ENCODE data around the gene CFAP251.
A peak's percentile ranks its signal among the peaks of the same experiment; 100 is the strongest.
"Not testable (repeated sequence)": the region's sequence is repeated elsewhere in the genome, so short reads cannot be mapped to it uniquely, and the experiment has no call there.

CFAP251 gene

GRCh38 chr12:121925358-121925695 lies 6.9 kb downstream of the CFAP251 start:
- DNase-seq (ENCODE audit: low read depth): no peak
- TF ChIP-seq CTCF (IDR thresholded peaks at IDR 0.05; ENCODE audit: insufficient read depth, low read depth, low read length, missing control alignments): no peak

GRCh38 chr12:121926874-121927706 lies 8.7 kb downstream of the CFAP251 start:
- TF ChIP-seq CTCF (IDR thresholded peaks at IDR 0.05; ENCODE audit: insufficient read depth, low read depth, low read length, missing control alignments): no peak
- no peak overlapping the region for H3K4me3 ChIP-seq (ENCODE audit: low read depth, low read length)
- peak; percentile 52 for DNase-seq (ENCODE audit: low read depth)

More at GRCh38 chr12:121925358-121925695, 6.9 kb downstream of the CFAP251 start:
- no peak overlapping the region for H3K4me3 ChIP-seq (ENCODE audit: low read depth, low read length)

- H3K4me3 ChIP-seq (ENCODE audit: low read depth, low read length): no peak overlapping the region
- no peak for TF ChIP-seq CTCF (IDR thresholded peaks at IDR 0.05; ENCODE audit: insufficient read depth, low read depth, low read length, missing control alignments)
- DNase-seq (ENCODE audit: low read depth): no peak
These were observed 9.4 kb downstream of the CFAP251 start for GRCh38 chr12:121927813-121928212.

- DNase-seq (ENCODE audit: low read depth); H3K4me3 ChIP-seq (ENCODE audit: low read depth, low read length): not testable (repeated sequence)
These were observed 11.2 kb downstream of the CFAP251 start for GRCh38 chr12:121929545-121929944.

- TF ChIP-seq CTCF (IDR thresholded peaks at IDR 0.05; ENCODE audit: insufficient read depth, low read depth, low read length, missing control alignments): no peak
- no peak overlapping the region for H3K4me3 ChIP-seq (ENCODE audit: low read depth, low read length)
- no peak for DNase-seq (ENCODE audit: low read depth)
These were observed 12.5 kb downstream of the CFAP251 start for GRCh38 chr12:121930862-121931261.

GRCh38 chr12:121932176-121932536 lies 13.8 kb downstream of the CFAP251 start:
- no peak for TF ChIP-seq CTCF (IDR thresholded peaks at IDR 0.05; ENCODE audit: insufficient read depth, low read depth, low read length, missing control alignments)
- no peak overlapping the region for H3K4me3 ChIP-seq (ENCODE audit: low read depth, low read length)

GRCh38 chr12:121932914-121933521 lies 14.6 kb downstream of the CFAP251 start:
- TF ChIP-seq CTCF (IDR thresholded peaks at IDR 0.05; ENCODE audit: insufficient read depth, low read depth, low read length, missing control alignments): no peak

More at GRCh38 chr12:121932176-121932536, 13.8 kb downstream of the CFAP251 start:
- DNase-seq (ENCODE audit: low read depth): no peak

More at GRCh38 chr12:121932914-121933521, 14.6 kb downstream of the CFAP251 start:
- DNase-seq (ENCODE audit: low read depth): no peak
- no peak overlapping the region for H3K4me3 ChIP-seq (ENCODE audit: low read depth, low read length)
